A549 (cell line): Measurements from ENCODE around the gene GNAT3. TPM values are rescaled to one million over a fixed set of nuclear protein-coding genes. Genes with fewer than 3 reads are reported as not detected.

Experiments
- ATAC-seq, 2 experiments: fragments of 200-7000 bp in 1 of 2; fragments of >200 bp in 1 of 2; cut with Nextera tagmentation in 1 of 2; cut with Tn5 transposase in 1 of 2; 3 replicates each; pipeline versions ENCODE4 v1.8.0 to v1.9.1; 2018 to 2020; ENCODE audit warnings: mild to moderate bottlenecking in 1 of 2, moderate library complexity in 1 of 2
- CTCF ChIA-PET: fragments of 300-600 bp; sonication (Branson Sonifier 250); formaldehyde crosslinking; extraction: SDS; loops from one replicate; lab custom pipeline; 2021; ENCODE audit warnings: antibody characterized with exemption, inconsistent platforms; lab: Yijun Ruan, JAX
- POLR2A ChIA-PET: fragments of 350-600 bp; formaldehyde crosslinking; extraction: SDS; loops from one replicate; lab custom pipeline; 2021; ENCODE audit warnings: antibody characterized with exemption, inconsistent platforms; lab: Yijun Ruan, JAX
- DNase-seq, 2 experiments: peaks; one replicate each; pipeline versions ENCODE4 v3.0.0 to v3.0.0-alpha.2; 2011 to 2016; ENCODE audit warnings: low read depth in 1 of 2, low spot score in 1 of 2
- FAIRE-seq: peaks from 2 replicates; lab custom pipeline; 2011; peaks lifted over from hg19 to GRCh38; lab: Jason Lieb, UNC
- H3K27ac ChIP-seq, 2 experiments: fragments of >200 bp; sonication (Bioruptor Twin); formaldehyde crosslinking; 3 replicates each; pipeline ENCODE4 v1.5.1; 2016 to 2017
- H3K4me1 ChIP-seq: fragments of >200 bp; sonication (Bioruptor Twin); formaldehyde crosslinking; 3 replicates; pipeline ENCODE4 v1.6.1; 2016
- H3K4me2 ChIP-seq: fragments of >200 bp; sonication (Bioruptor Twin); formaldehyde crosslinking; 3 replicates; pipeline ENCODE4 v1.6.1; 2016
- H3K4me3 ChIP-seq: fragments of >200 bp; sonication (Bioruptor Twin); formaldehyde crosslinking; 3 replicates; pipeline ENCODE4 v1.5.1; 2016
- H3K9me3 ChIP-seq: fragments of >200 bp; sonication (Bioruptor Twin); formaldehyde crosslinking; 3 replicates; pipeline ENCODE4 v1.6.1; 2016
- BHLHE40 ChIP-seq: IDR thresholded peaks from 2 replicates; pipeline ENCODE4 v1.6.1; 2012; ENCODE audit warnings: low read depth, low read length, inconsistent platforms
- CBX2 ChIP-seq: fragments of 200-600 bp; sonication (generic); IDR thresholded peaks from 2 replicates; pipeline ENCODE4 v1.6.1; 2016; ENCODE audit warnings: low read depth, mild to moderate bottlenecking, borderline replicate concordance
- CBX8 ChIP-seq: fragments of 200-600 bp; sonication (generic); IDR thresholded peaks from 2 replicates; pipeline ENCODE4 v1.6.1; 2016
- CEBPB ChIP-seq, 2 experiments: fragments of >200 bp in 1 of 2; sonication (Bioruptor Twin) in 1 of 2; formaldehyde crosslinking in 1 of 2; IDR thresholded peaks; 2 replicates each; pipeline ENCODE4 v1.6.1; 2012 to 2016
- CHD4 ChIP-seq: fragments of 200-600 bp; sonication (generic); IDR thresholded peaks from 2 replicates; pipeline ENCODE4 v1.6.1; 2016; ENCODE audit warnings: antibody characterized with exemption, mild to moderate bottlenecking, borderline replicate concordance
- EHF ChIP-seq: fragments of 250-450 bp; sonication (Bioruptor Pico); IDR thresholded peaks from 2 replicates; pipeline ENCODE4 v1.5.0; 2020; ENCODE audit warnings: mild to moderate bottlenecking
- EHMT2 ChIP-seq: fragments of 200-600 bp; sonication (generic); IDR thresholded peaks from 2 replicates; pipeline ENCODE4 v1.6.1; 2016; ENCODE audit warnings: antibody characterized with exemption, low read depth, mild to moderate bottlenecking, moderate library complexity
- EP300 ChIP-seq, 2 experiments: fragments of >200 bp; sonication (Bioruptor Twin); formaldehyde crosslinking; IDR thresholded peaks; 2 replicates in 1 of 2; 3 replicates in 1 of 2; pipeline ENCODE4 v1.6.1; 2016 to 2017
- ESRRA ChIP-seq: fragments of 150-350 bp; IDR thresholded peaks from 2 replicates; pipeline ENCODE4 v1.6.1; 2014; ENCODE audit warnings: mild to moderate bottlenecking, low read length, borderline replicate concordance
- FOSB ChIP-seq: fragments of 250-450 bp; sonication (Bioruptor Pico); IDR thresholded peaks from 2 replicates; pipeline ENCODE4 v1.5.0; 2020; ENCODE audit warnings: mild to moderate bottlenecking, moderate library complexity
- FOXS1 ChIP-seq: fragments of 250-450 bp; sonication (Bioruptor Pico); IDR thresholded peaks from 2 replicates; pipeline ENCODE4 v1.5.0; 2020; ENCODE audit warnings: mild to moderate bottlenecking, moderate library complexity
- GATA3 ChIP-seq: IDR thresholded peaks from 2 replicates; pipeline ENCODE4 v1.6.1; 2012; ENCODE audit warnings: borderline replicate concordance
- HEYL ChIP-seq: fragments of 250-450 bp; sonication (Bioruptor Pico); IDR thresholded peaks from 2 replicates; pipeline ENCODE4 v1.8.0; 2021; ENCODE audit warnings: mild to moderate bottlenecking, moderate library complexity
- HOXA7 ChIP-seq: fragments of 250-450 bp; sonication (Bioruptor Pico); IDR thresholded peaks from 2 replicates; pipeline ENCODE4 v1.5.0; 2020; ENCODE audit warnings: mild to moderate bottlenecking, moderate library complexity
- HOXB13 ChIP-seq: fragments of 250-450 bp; sonication (Bioruptor Pico); IDR thresholded peaks from 2 replicates; pipeline ENCODE4 v1.5.0; 2020; ENCODE audit warnings: low read depth, mild to moderate bottlenecking, moderate library complexity
- HOXB5 ChIP-seq: fragments of 250-450 bp; sonication (Bioruptor Pico); IDR thresholded peaks from 2 replicates; pipeline ENCODE4 v1.5.0; 2020; ENCODE audit warnings: mild to moderate bottlenecking, moderate library complexity
- JUN ChIP-seq, 2 experiments: fragments of >200 bp; sonication (Bioruptor Twin); formaldehyde crosslinking; IDR thresholded peaks; 2 replicates in 1 of 2; 3 replicates in 1 of 2; pipeline ENCODE4 v1.6.1; 2016 to 2017
- JUNB ChIP-seq: fragments of >200 bp; sonication (Bioruptor Twin); formaldehyde crosslinking; IDR thresholded peaks from 2 replicates; pipeline ENCODE4 v1.6.1; 2016
- MYC ChIP-seq: IDR thresholded peaks from 2 replicates; pipeline ENCODE4 v1.6.1; 2012; ENCODE audit warnings: mild to moderate bottlenecking, inconsistent platforms, low read length, improper control_type of control experiment, borderline replicate concordance
- NPAS2 ChIP-seq: fragments of 250-450 bp; sonication (Bioruptor Pico); IDR thresholded peaks from 2 replicates; pipeline ENCODE4 v1.8.0; 2022; ENCODE audit warnings: mild to moderate bottlenecking, moderate library complexity, borderline replicate concordance
- POLR2A ChIP-seq: IDR thresholded peaks from 2 replicates; pipeline ENCODE4 v1.6.1; 2012; ENCODE audit warnings: mild to moderate bottlenecking, low read length
- RCOR1 ChIP-seq: fragments of 150-350 bp; IDR thresholded peaks from 2 replicates; pipeline ENCODE4 v1.6.1; 2014; ENCODE audit warnings: antibody characterized with exemption, low read length, low read depth
- RFX5 ChIP-seq: fragments of 450-650 bp; IDR thresholded peaks from 2 replicates; pipeline ENCODE4 v1.7.1; 2014; ENCODE audit warnings: antibody characterized with exemption, mild to moderate bottlenecking, moderate library complexity
- SREBF2 ChIP-seq: fragments of 450-650 bp; IDR thresholded peaks from 2 replicates; pipeline ENCODE4 v1.6.1; 2014; ENCODE audit warnings: mild to moderate bottlenecking, moderate library complexity
- TFCP2L1 ChIP-seq: fragments of 250-450 bp; sonication (Bioruptor Pico); IDR thresholded peaks from 2 replicates; pipeline ENCODE4 v1.5.0; 2021; ENCODE audit warnings: mild to moderate bottlenecking
- ZNF302 ChIP-seq: fragments of 250-450 bp; sonication (Bioruptor Pico); IDR thresholded peaks from 2 replicates; pipeline ENCODE4 v1.9.0; 2021; ENCODE audit warnings: inconsistent platforms, mild to moderate bottlenecking, moderate library complexity
- WGBS: methylation state at CpG from one replicate; pipeline ENCODE4 v1.1.6; 2017; ENCODE audit errors: missing lambda C conversion rate; 5-methylcytosine and 5-hydroxymethylcytosine counted together
- polyA plus RNA-seq, 4 experiments: library from polyadenylated mRNA; depleted of rRNA in 3 of 4; stranded (reverse); fragments of >200 nt; fragmentation: RNase III in 1 of 4; extraction: RNeasy Plus Mini Kit Qiagen cat#74134 plus additional on column Dnase treatment in 1 of 4; gene quantifications; 2 replicates in 3 of 4; 3 replicates in 1 of 4; pipeline ENCODE4 v1.2.3, GENCODE V29; 2011 to 2017
- TF ChIP-seq, protein P1 (sequence below): fragments of 150-350 bp; IDR thresholded peaks from 2 replicates; pipeline ENCODE4 v1.6.1; 2014; ENCODE audit warnings: low read depth, mild to moderate bottlenecking, low read length
- TF ChIP-seq, protein P2 (sequence below): IDR thresholded peaks from 2 replicates; pipeline ENCODE4 v1.6.1; 2012
- TF ChIP-seq, protein P3 (sequence below): fragments of 250-450 bp; sonication (Bioruptor Pico); IDR thresholded peaks from 2 replicates; pipeline ENCODE4 v1.5.0; 2021; ENCODE audit warnings: mild to moderate bottlenecking, moderate library complexity, borderline replicate concordance
- TF ChIP-seq, protein P4 (sequence below): fragments of 200-600 bp; sonication (generic); IDR thresholded peaks from 2 replicates; pipeline ENCODE4 v1.6.1; 2016; ENCODE audit warnings: antibody characterized with exemption, mild to moderate bottlenecking, moderate library complexity
- TF ChIP-seq, protein P5 (sequence below): IDR thresholded peaks from 2 replicates; pipeline ENCODE4 v1.6.1; 2012
- TF ChIP-seq, protein P6 (sequence below): fragments of 450-650 bp; IDR thresholded peaks from 2 replicates; pipeline ENCODE4 v1.6.1; 2014; ENCODE audit warnings: antibody characterized with exemption

Gene GNAT3
- polyA plus RNA-seq, 2 of the 4 experiments (the other 2 are of a cell fraction), result not detected

DNA sequence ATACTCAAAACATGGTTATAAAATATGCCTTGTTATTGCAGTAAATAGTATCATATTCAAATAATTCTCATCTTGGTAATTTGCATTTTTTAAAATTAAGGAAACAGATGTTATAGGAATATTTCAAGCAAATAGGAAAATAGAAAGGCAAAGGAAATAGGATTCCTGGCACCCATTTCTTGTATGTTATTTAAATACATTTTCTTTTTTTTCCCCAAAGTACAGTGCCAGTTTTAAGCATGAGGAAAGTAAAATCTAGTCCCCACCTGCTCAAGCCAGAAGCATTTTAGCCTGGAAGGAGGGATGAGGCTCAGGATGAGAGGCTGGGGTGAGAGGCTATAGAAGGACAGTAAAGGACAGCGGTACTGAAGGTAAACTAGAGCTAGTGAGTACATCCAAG is 38.1 kb downstream of the GNAT3 start:
- POLR2A ChIA-PET, result no interaction called here
- no peak for FAIRE-seq

DNA sequence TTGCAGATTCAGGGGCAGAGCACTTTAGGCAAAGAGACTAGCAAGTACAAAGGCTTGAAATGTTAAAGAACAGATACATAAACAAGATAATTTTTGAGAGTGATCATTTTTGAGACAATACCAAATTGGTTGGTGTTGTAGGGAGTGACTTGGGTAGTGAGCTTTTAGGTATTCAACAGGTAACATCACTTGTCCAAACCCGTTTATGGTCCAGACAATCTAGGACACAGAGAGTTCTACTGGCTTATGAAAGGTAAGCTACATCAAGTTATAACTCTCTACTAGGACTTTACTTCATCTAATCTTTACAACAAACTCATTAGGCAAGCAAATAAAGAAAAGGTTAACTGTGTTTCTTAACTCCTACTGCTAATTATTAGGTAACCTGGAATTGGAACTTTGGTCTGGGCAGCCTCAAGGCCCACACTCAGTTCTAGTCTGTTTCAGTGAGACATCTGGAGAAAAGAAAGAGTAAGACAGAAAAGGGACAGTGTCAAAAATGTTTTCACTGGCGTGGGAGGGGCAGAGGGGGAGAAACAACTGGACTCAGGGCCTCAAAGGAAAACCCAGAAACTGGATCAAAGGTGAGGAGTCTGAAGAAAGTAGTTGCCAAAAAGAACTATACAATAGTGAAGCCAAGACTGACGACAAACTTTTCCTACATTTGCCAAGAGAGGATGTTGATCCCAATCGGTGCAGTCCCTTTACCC is 39.2 kb downstream of the GNAT3 start:
- TF ChIP-seq, protein P1, sequence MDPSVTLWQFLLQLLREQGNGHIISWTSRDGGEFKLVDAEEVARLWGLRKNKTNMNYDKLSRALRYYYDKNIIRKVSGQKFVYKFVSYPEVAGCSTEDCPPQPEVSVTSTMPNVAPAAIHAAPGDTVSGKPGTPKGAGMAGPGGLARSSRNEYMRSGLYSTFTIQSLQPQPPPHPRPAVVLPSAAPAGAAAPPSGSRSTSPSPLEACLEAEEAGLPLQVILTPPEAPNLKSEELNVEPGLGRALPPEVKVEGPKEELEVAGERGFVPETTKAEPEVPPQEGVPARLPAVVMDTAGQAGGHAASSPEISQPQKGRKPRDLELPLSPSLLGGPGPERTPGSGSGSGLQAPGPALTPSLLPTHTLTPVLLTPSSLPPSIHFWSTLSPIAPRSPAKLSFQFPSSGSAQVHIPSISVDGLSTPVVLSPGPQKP, result no peak
- TF ChIP-seq EHF (CRISPR knock-in tag) (no peak), TFCP2L1 (no peak), JUNB (no peak), BHLHE40 (no peak), NPAS2 (CRISPR knock-in tag) (no peak), ZNF302 (CRISPR knock-in tag) (no peak), RFX5 (no peak), HEYL (CRISPR knock-in tag) (no peak), FOXS1 (CRISPR knock-in tag) (no peak), HOXB5 (CRISPR knock-in tag) (no peak), RCOR1 (no peak), JUN (IDR thresholded peaks at IDR 0.05) (no peak), POLR2A (no peak), CBX2 (no peak), GATA3 (no peak)
- TF ChIP-seq, protein P2, sequence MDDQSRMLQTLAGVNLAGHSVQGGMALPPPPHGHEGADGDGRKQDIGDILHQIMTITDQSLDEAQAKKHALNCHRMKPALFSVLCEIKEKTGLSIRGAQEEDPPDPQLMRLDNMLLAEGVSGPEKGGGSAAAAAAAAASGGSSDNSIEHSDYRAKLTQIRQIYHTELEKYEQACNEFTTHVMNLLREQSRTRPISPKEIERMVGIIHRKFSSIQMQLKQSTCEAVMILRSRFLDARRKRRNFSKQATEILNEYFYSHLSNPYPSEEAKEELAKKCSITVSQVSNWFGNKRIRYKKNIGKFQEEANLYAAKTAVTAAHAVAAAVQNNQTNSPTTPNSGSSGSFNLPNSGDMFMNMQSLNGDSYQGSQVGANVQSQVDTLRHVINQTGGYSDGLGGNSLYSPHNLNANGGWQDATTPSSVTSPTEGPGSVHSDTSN, result no peak
- TF ChIP-seq, protein P3, sequence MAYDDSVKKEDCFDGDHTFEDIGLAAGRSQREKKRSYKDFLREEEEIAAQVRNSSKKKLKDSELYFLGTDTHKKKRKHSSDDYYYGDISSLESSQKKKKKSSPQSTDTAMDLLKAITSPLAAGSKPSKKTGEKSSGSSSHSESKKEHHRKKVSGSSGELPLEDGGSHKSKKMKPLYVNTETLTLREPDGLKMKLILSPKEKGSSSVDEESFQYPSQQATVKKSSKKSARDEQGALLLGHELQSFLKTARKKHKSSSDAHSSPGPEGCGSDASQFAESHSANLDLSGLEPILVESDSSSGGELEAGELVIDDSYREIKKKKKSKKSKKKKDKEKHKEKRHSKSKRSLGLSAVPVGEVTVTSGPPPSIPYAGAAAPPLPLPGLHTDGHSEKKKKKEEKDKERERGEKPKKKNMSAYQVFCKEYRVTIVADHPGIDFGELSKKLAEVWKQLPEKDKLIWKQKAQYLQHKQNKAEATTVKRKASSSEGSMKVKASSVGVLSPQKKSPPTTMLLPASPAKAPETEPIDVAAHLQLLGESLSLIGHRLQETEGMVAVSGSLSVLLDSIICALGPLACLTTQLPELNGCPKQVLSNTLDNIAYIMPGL (CRISPR knock-in tag), result no peak
- TF ChIP-seq, protein P4, sequence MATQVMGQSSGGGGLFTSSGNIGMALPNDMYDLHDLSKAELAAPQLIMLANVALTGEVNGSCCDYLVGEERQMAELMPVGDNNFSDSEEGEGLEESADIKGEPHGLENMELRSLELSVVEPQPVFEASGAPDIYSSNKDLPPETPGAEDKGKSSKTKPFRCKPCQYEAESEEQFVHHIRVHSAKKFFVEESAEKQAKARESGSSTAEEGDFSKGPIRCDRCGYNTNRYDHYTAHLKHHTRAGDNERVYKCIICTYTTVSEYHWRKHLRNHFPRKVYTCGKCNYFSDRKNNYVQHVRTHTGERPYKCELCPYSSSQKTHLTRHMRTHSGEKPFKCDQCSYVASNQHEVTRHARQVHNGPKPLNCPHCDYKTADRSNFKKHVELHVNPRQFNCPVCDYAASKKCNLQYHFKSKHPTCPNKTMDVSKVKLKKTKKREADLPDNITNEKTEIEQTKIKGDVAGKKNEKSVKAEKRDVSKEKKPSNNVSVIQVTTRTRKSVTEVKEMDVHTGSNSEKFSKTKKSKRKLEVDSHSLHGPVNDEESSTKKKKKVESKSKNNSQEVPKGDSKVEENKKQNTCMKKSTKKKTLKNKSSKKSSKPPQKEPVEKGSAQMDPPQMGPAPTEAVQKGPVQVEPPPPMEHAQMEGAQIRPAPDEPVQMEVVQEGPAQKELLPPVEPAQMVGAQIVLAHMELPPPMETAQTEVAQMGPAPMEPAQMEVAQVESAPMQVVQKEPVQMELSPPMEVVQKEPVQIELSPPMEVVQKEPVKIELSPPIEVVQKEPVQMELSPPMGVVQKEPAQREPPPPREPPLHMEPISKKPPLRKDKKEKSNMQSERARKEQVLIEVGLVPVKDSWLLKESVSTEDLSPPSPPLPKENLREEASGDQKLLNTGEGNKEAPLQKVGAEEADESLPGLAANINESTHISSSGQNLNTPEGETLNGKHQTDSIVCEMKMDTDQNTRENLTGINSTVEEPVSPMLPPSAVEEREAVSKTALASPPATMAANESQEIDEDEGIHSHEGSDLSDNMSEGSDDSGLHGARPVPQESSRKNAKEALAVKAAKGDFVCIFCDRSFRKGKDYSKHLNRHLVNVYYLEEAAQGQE, result no peak
- Histone ChIP-seq H3K4me2 (no peak overlapping the region), H3K9me3 (no peaks in the 10 kb centered on the region), H3K27ac (peak overlapping the region in 1 of 2 experiments; percentile 17; a peak in 2 of 6 replicates), H3K4me1 (peaks cover 37% of the 10 kb centered on the region), H3K4me3 (no peak overlapping the region)
- ChIA-PET POLR2A (no interaction called here), CTCF (no interaction called here)
- no peak for ATAC-seq
- DNase-seq, result no peak
- FAIRE-seq, result no peak
- WGBS, result 52% methylated on average over 4 of the region's 4 CpGs

More for the DNA sequence above, 38.1 kb downstream of the GNAT3 start:
- TF ChIP-seq, protein P5, sequence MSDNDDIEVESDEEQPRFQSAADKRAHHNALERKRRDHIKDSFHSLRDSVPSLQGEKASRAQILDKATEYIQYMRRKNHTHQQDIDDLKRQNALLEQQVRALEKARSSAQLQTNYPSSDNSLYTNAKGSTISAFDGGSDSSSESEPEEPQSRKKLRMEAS, result no peak
- no peak for TF ChIP-seq CBX8
- TF ChIP-seq MYC, result no peak
- TF ChIP-seq CEBPB (IDR thresholded peaks at IDR 0.05), result no peak
- no peak for TF ChIP-seq HOXA7 (CRISPR knock-in tag)
- no peak for TF ChIP-seq CBX2
- TF ChIP-seq EHMT2, result no peak
- TF ChIP-seq ESRRA, result no peak
- no peak for TF ChIP-seq GATA3
- no peak for TF ChIP-seq HOXB13
- no peak for TF ChIP-seq TFCP2L1
- TF ChIP-seq CHD4, result no peak
- TF ChIP-seq FOSB, result no peak
- TF ChIP-seq, protein P6, sequence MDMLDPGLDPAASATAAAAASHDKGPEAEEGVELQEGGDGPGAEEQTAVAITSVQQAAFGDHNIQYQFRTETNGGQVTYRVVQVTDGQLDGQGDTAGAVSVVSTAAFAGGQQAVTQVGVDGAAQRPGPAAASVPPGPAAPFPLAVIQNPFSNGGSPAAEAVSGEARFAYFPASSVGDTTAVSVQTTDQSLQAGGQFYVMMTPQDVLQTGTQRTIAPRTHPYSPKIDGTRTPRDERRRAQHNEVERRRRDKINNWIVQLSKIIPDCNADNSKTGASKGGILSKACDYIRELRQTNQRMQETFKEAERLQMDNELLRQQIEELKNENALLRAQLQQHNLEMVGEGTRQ, result no peak
- TF ChIP-seq SREBF2, result no peak
- no peak for TF ChIP-seq EP300 (IDR thresholded peaks at IDR 0.05)
- Histone ChIP-seq H3K4me2 (no peak overlapping the region), H3K9me3 (no peaks in the 10 kb centered on the region), H3K4me3 (no peak overlapping the region), H3K4me1 (peaks cover 43% of the 10 kb centered on the region), H3K27ac (no peak overlapping the region)
- ATAC-seq (no peak), DNase-seq (no peak)
- CTCF ChIA-PET, result interaction anchor here (1.0 kb wide), 1 partner anchor 45 kb away, joined by 4 read pairs; no protein-coding TSS in a partner anchor
- WGBS, result 100% methylated on average over 1 of the region's 1 CpG
